Raji (cell line): ENCODE measurements around the gene PPP1R16B.

ENCODE experiments used
- POLR2A ChIP-seq: IDR thresholded peaks from 2 replicates; pipeline ENCODE4 v1.6.1; 2011; ENCODE audit warnings: low read depth, low read length, control low read depth; ENCODE audit not compliant: insufficient read depth

The PPP1R16B gene

GRCh38 chr20:38805502-38805957 lies at the start of gene PPP1R16B:
PPP1R16B (plus strand) TSS chr20:38805697; CDS start chr20:38835926, 30,229 bp downstream.
- peak; percentile 88 for TF ChIP-seq POLR2A

DNA sequence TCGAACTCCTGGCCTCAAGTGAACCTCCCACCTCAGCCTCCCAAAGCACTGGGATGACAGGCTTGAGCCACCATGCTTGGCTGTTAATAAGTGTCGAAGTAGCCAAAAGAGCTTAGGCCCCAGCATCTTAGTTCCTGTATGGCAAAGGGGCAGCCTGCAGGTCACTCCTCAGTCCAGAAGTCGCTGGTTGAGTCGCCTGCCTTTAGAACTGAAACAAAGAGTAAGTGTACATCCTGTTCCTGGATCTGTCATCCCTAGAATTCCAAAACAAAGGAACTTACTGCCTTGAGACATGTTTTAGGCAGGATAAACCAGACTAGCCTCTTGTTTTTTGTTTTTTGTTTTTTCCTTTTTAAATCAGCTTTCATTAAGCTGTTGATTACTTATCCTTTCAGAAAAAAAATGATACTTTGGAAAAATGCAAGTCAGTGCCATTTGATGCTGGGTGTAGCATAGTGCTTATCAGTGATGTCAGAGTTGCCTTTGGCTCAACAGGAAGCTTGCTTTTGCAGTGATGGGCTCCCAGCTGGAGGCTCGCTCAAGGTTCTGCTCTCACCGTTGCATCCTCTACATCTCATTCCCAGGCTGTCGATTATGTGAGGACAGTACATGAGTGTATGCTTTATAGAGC lies 48.2 kb upstream of the PPP1R16B start:
- TF ChIP-seq POLR2A = no peak

- no peak for TF ChIP-seq POLR2A
Measured at GRCh38 chr20:38759106-38759505, 46.4 kb upstream of the PPP1R16B start.

GRCh38 chr20:38760978-38761377 lies 44.5 kb upstream of the PPP1R16B start:
- no peak for TF ChIP-seq POLR2A

DNA sequence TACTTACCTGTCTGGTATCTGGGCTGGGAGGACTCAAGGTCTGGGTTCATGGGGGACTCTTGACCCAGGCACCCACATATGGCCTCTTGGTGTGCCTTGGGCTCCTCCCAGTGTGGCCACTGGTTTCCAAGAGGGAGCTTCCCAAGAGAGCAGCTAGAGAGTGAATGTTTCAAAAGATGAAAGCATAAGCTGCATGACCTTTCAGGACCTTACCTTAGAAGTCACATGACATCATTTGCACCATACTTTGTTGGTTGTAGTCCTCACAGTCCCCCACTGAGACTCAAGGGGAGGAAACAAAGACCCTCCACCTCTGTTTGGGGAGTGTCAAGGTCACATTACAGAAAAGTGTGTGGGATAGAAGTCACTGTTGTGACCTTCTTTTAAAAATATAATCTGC lies 43.3 kb upstream of the PPP1R16B start:
- no peak for TF ChIP-seq POLR2A

- no peak for TF ChIP-seq POLR2A
Measured at GRCh38 chr20:38763616-38764015, 41.9 kb upstream of the PPP1R16B start.

DNA sequence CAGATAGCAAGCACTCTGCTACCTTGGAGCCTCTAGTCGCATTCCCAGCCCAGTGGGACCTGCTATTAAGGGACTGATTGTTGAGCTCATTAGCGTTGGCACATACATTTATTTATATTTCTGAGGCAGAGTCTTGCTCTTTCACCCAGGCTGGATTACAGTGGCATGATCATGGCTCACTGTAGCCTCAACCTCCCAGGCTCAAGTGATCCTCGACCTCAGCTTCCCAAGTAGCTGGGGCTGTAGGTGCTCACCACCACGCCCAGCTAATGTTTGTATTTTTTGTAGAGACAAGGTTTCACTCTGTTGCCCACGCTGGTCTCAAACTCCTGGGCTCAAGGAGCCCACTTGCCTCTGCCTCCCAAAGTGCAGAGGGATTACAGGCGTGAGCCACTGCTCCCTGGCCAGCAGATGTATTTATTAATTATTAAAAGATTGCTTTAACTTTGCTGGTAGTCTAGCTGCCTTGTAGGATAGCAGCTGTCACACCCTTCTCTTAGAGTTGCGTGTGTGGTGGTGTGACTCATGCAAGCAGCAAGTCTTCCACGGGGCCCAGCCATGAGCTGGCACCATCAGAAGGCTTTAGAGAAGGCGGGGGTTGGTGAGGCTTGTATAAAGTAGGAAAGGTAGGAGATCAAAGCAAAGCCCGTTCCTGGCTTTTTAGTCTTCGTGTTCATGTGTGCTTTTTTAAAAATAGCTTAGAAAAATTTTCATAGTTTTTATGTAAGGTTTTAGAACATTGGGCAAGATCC lies 40.8 kb upstream of the PPP1R16B start:
- TF ChIP-seq POLR2A = no peak

GRCh38 chr20:38766071-38766470 lies 39.4 kb upstream of the PPP1R16B start:
- no peak for TF ChIP-seq POLR2A

GRCh38 chr20:38769376-38770295 lies 35.9 kb upstream of the PPP1R16B start:
- TF ChIP-seq POLR2A = no peak

- TF ChIP-seq POLR2A = no peak
Measured at GRCh38 chr20:38770546-38770945, 35.0 kb upstream of the PPP1R16B start.

GRCh38 chr20:38770970-38771369 lies 34.5 kb upstream of the PPP1R16B start:
- no peak for TF ChIP-seq POLR2A

DNA sequence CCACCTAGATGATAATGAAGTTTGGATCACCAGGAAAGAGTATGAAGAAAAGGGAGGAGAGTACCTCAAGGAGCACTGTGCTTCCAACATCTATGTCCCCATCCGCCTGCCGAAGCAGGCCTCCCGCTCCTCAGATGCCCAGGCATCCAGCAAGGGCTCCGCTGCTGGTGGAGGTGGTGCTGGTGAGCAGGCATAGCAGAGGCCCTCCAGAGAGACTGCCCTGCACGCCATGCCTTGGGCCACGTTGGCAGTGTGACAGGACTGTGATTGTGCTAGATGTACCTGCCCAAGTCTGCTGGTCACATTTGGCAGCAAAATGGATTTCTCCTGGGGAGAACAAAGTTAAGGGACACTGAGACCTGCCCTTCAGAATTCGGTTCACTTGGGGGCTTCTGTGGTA lies 33.9 kb upstream of the PPP1R16B start:
- TF ChIP-seq POLR2A = no peak

GRCh38 chr20:38774167-38774566 lies 31.3 kb upstream of the PPP1R16B start:
- TF ChIP-seq POLR2A = no peak

DNA sequence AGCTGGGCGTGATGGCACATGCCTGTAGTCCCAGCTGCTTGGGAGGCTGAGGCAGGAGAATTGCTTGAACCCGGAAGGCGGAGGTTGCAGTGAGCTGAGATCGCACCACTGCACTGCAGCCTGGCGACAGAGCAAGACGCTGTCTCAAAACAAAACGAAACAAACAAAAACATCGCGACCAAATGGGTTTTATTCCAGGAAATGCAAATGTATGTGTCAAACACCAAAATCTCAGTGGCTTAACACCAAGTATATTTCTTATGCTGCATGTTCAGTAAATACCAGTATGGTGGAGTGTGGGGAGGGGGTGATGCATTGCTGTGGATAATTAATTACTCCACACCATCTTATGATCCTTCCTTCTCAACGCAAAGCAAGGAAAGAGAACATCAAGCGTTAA lies 29.1 kb upstream of the PPP1R16B start:
- TF ChIP-seq POLR2A = no peak
